HG02981 (cell line): ENCODE results near the gene LHX2.

Experiments used
- ATAC-seq: cut with Tn5 transposase; IDR thresholded peaks from one replicate; pipeline ENCODE4 v1.9.1; 2021; ENCODE audit warnings: mild to moderate bottlenecking, moderate library complexity; ENCODE audit not compliant: unreplicated experiment

LHX2 gene

GRCh38 chr9:124029617-124030016, 18.0 kb downstream of the LHX2 start:
- ATAC-seq: no peak

GRCh38 chr9:124030969-124031451, 19.4 kb downstream of the LHX2 start:
- no peak for ATAC-seq

GRCh38 chr9:124032247-124032646, 20.7 kb downstream of the LHX2 start:
- ATAC-seq: no peak

DNA sequence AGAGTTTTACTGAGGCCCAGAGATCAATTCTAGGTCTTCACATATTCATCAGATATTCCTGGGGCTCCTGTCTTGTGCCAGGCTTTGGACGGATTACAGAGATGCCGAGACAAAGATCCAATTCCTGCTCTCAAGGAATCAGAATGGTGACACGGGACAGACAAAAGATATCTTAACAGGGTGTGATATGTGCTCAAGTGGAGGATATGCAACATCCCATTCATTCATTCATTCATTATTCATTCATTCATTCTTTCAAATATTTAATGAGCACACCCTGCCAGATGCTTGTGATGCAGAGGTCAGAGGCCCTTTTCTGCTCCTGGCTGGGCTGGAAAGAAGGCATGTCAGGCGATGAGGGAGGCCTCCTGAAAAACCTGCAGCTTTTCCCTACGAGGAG, 21.8 kb downstream of the LHX2 start:
- ATAC-seq: no peak

- no peak for ATAC-seq
Measured at GRCh38 chr9:124033967-124034366, 22.4 kb downstream of the LHX2 start.

- ATAC-seq: no peak
Measured at GRCh38 chr9:124035001-124035650, 23.6 kb downstream of the LHX2 start.

DNA sequence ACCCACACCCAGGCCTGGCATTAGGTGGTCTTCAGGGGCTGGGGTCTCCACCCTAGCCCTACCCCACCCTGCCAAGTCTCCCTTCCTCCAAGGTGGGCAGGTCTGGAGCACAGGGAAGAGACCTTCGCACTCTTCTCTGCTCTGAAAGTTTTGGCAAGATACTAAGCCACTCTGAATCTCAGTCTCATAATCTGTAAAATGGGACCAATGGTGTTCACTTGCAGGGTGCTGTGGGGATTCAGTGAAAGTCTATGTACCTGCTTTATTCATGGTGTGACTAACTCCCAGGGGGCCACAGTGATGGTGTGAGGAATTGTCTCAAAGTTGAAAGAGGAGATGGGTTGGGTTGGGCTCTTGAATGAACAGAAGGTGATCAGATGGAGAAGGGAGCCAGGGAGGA, 25.0 kb downstream of the LHX2 start:
- no peak for ATAC-seq

DNA sequence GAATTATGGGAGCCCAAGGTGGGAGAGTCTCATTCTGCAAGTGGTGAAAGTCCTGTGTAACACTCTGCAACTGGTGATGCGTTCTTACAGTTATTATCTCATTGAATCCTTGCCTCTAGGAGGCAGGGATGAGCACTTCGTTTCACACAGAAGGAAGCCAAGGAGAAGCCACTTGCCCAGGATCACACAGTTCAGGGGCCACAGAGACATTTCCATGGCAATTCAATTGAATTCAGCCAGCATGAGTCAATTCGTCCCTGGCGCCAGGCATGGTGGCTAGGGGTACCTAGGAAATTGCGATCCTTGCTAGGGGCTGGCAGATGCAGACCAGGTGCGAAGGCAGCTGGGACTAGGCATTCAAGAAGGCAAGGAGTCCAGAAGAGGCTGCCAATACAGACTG, 26.2 kb downstream of the LHX2 start:
- no peak for ATAC-seq

GRCh38 chr9:124038239-124038638, 26.7 kb downstream of the LHX2 start:
- ATAC-seq: no peak

DNA sequence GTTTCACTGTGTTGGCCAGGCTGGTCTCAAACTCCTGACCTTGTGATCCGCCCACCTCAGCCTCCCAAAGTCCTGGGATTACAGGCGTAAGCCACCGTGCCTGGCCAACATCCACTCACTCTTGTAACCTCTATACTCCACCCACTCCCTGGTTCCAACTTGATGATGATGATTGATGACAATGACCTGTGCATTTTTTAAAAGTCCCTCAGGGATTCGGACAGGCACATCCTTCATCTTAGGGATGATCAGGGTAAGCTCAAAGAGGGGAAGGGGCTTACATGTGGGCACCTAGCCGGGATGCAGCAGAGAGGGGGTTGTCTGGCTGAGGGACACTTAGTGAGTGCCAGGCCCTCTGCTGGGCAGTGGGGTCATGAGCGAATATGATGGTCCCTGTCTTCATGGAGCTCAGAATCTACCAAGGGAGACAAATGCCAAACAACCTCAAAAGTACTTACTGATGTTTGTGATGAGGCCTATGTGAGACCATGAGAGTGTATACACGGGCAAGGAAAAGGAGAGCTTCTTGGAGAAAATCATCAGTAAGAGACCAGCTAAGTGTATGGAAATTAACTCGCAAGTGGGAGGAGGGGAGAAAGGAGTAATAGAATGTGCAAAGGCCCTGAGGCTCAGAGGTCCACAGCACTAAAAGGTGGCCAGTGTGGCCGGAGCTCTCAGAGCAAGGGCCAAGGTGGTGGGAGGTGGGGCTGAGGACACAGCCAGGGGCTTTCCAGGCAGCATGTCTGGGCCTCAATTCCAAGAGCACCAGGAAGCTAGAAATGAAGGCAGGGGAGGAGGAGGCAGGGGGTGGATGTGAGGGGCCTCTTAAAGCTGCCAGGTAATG, 27.4 kb downstream of the LHX2 start:
- no peak for ATAC-seq

DNA sequence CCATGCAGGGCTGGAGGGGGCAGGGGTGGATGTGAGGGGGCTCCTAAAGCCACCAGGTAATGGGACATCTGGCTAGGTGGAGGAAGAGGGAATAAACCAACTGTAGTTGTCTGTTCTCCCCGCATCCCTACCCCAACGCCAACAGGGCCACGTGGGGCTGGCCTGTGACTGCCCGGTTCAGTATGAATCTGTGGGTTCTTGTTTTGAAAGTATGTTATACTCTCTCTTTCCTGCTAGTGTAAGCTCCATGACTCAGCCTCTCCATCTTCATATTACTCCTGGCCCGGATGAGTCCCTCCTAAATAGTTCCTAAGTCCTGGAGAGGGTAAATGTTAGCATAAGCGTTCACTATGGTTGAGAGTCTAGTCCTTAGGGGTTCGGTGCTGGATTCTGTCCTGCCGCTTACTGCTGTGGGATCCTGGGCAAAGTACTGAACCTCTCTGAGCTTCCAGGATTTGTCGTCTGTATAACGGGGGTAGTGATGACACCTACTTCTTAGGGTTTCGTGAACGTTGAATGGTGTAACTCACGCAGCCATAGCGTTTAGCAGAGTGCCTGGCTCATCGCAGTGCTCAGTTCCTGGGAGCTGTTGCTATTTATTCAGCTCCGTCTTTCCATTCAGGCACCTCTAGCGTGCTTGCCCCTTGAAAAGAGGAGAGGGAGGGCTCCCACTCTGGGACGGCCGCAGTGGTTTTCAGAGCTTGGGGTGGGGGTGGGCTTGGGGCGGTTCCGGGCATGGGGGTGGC, 28.8 kb downstream of the LHX2 start:
- no peak for ATAC-seq

DNA sequence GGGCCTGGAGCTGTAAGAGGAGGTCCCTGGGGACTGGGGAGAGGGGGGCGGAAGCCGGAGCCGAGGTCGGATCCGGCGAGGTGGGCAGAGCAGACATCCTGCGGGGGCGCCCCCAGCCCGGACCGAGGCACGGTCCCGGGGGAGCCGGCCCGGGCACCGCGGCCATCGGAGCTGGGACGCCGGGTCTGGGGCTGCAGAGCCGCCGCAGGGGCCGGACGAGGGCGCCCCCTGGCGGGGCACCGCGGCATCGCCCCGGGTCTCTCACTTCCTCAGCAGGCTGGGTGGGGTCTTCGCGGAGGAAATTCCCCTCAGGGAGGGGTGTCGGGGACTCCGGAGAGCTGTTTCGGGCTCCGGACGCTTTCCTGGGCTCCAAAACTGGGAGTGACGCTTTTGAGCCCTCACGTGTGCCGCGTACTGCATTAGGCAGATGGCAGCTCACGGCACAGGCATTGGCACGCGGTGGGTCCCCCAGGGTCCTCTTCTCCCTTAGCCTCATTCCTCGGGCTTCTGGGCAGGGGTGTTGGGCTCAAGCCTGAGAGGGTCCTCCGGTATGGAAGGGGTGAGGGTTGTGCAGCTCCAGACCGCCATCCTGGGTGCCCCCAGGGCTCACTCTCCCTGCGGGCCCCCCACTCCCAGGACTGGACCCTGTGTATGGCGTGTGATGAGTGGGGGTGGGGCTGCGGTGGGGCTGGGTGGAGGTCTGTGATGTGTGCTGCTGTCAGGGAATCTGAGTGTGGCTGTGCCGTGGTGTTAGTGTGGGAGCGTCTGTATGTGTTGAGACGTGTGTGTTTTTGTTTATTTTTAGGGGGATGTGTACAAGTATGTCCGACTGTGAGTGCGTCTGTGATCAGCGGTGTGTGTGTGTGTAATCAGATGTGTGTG, 29.6 kb downstream of the LHX2 start:
- no peak for ATAC-seq

DNA sequence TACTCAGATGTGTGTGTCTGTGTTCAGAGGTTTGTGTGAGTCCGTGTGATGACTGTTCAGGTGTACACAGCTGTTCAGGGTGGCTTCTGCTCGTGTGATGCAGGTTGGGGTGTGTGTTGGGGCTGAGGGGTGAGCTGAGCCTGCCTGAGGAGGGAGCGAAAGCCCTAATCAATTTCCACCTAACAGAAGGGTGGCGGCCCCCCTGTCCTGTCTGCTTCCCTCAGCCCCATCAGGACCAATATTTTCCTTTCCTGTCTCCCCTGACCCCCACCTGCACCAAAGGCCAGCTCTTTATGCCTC, 30.2 kb downstream of the LHX2 start:
- ATAC-seq: no peak

DNA sequence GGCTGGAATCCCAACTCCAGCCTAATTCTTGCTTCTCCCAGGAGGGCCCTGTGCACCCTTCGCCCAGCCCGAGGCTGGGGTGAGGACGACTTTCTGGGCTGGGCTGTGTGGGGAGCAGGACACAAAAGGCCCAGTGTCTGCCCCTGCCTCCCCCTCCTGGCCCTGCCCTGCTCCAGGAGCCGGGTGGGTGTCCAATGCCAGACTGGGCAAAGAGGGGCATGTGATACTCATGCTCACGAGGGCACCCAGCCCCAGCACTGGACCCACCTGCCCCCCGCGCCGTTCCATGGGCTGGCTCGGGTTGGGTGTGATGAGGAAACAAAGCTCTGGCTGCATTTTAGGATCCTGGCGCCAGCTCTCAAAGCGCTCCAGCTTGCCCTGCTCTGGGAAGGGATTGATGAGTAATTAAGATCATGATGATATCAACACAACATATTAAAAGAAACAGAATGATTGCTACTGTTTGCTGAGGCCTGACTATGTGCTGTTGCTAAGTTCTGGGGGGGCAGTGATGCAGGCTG, 30.7 kb downstream of the LHX2 start:
- no peak for ATAC-seq

DNA sequence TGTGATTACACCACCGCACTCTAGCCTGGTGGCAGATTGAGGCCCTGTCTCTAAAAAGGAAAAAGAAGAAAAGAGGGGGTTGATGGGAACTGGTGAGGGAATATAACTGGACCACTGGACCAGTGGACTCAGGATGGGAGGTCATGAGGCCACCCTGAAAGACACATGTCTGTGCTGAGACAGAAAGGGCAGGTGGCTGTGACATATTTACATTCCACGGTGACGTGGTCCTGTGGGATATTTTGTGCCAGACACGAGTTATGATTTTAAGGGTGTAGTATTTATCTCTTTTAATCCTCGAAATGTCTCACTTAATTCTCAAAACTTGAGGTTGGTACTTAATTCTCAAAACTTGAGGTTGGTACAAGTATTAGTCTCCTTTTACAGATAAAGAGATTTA, 32.9 kb downstream of the LHX2 start:
- ATAC-seq: no peak

GRCh38 chr9:124045076-124045829, 33.7 kb downstream of the LHX2 start:
- ATAC-seq: no peak

DNA sequence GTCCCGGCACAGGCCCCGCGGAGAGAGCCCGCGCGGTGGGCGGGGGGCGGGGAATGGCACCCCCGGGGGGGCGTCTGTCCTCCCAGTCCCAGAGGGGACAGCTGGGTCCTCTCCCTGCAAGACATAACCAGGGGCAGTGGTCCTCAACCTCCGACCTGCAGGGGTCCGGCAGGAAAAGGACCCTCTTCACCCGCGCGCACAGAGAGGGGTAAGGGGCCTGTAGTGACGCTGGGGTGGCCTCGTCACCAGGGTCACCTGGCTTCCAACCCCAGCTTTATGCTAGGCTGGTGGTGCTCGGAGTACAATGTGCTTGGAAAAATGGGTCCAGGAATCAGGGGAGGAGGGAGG, 34.2 kb downstream of the LHX2 start:
- ATAC-seq: no peak

- ATAC-seq: no peak
Measured at GRCh38 chr9:124046189-124046588, 34.6 kb downstream of the LHX2 start.

DNA sequence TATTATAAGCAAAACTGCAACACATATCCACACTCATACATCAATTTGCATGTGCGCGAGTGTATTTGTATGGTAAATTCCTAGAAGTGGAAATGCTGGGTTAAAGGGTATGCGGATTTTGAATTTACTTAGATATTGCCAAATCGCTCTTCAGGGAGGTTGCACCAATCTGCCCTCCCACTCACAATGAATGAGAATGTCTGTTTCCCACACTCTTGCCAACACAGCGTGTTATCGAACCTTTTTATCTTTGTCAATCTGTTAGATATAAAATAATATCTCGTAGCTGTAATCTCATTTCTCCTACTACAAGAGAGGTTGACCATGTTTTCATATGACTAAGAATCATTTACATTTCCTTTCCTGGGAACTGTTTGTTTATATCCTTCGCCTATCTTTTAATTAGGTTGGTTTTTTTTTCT, 35.7 kb downstream of the LHX2 start:
- no peak for ATAC-seq

DNA sequence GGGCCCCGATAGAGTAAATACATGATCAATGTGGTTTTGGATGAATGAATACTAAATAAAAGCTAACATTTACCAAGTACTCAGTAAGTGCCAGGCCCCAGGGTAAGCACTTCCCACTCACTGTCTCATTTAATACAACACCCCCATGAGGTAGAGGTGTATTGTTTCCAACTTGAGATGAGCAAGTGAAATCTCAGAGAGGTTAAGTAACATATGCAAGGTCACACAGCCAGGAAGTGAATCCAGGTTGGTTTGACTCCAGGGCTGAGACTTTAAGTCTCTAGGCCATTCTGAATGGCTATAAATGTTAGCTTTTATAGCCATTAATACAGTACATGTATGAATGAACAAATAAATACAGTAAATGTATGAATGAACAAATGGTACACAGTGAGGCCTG, 39.4 kb downstream of the LHX2 start:
- ATAC-seq: no peak
